Left lung (tissue), 10 donors: ENCODE results near the gene TMPRSS13. TPM values are rescaled to one million over a fixed set of nuclear protein-coding genes. Genes with fewer than 3 reads are reported as not detected.

Experiments used
- ATAC-seq: fragments of 200-7000 bp; cut with Tn5 transposase; one replicate; pipeline ENCODE4 v1.9.1; 2020; ENCODE audit warnings: moderate library complexity
- DNase-seq, 4 donors: peaks; one replicate each; pipeline ENCODE4 v3.0.0-alpha.2; 2013 to 2020
- H3K27ac ChIP-seq, 2 donors: fragments of 200-600 bp; sonication (generic) in 1 of 2; one replicate each; pipeline versions ENCODE4 v1.5.0 to v1.8.0; 2020 to 2021
- H3K27me3 ChIP-seq, 2 donors: fragments of 200-600 bp; sonication (generic) in 1 of 2; one replicate each; pipeline versions ENCODE4 v1.5.0 to v1.8.0; 2020 to 2021
- H3K36me3 ChIP-seq, 2 donors: fragments of 200-600 bp; sonication (generic) in 1 of 2; one replicate each; pipeline versions ENCODE4 v1.5.0 to v1.8.0; 2020 to 2021
- H3K4me1 ChIP-seq, 2 donors: fragments of 200-600 bp; one replicate each; pipeline ENCODE4 v1.8.0; 2021
- H3K4me3 ChIP-seq, 2 donors: fragments of 200-600 bp; sonication (generic) in 1 of 2; one replicate each; pipeline versions ENCODE4 v1.5.0 to v1.8.0; 2020 to 2021; ENCODE audit warnings: mild to moderate bottlenecking in 1 of 2
- H3K9me3 ChIP-seq, 2 donors: fragments of 200-600 bp; sonication (generic) in 1 of 2; one replicate each; pipeline versions ENCODE4 v1.5.0 to v1.8.0; 2020 to 2021
- CTCF ChIP-seq, 2 donors: fragments of 200-600 bp; sonication (generic) in 1 of 2; IDR thresholded peaks; one replicate each; pipeline versions ENCODE4 v1.5.0 to v1.8.0; 2021; ENCODE audit warnings: antibody characterized with exemption in 2 of 2
- intact Hi-C, 2 donors: fragments of 100-400 bp; cut with DNase I; formaldehyde crosslinking; loops; one replicate each; pipeline versions ENCODE4 v1.11.2 to v1.14.2; 2022
- polyA plus RNA-seq, 6 donors: library from polyadenylated mRNA; unstranded; fragments of 120-200 nt; gene quantifications; one replicate each; pipeline ENCODE4 v1.2.1, GENCODE V29; 2013; ENCODE audit not compliant: insufficient read length in 6 of 6
- total RNA-seq, 2 donors: library from RNA; stranded (reverse); fragmentation: NEBNext Ultra II Directional; extraction: Animal tissue kit (Norgen Biotek cat#: 25700); gene quantifications; one replicate each; pipeline ENCODE4 v1.2.1, GENCODE V29; 2021
- donor health status: DM: no; HTN: yes; CAD: no.
- donor health status: DM: no; HTN: no; CAD: no.

The TMPRSS13 gene
- total and polyA plus RNA-seq, 8 donors, result 4.6 to 10.7 (median 8.1) TPM

- peaks cover 0 to 5% of the 10 kb centered on the region in 2 donors for H3K27me3 ChIP-seq
- no peaks in the 10 kb centered on the region for H3K4me1 ChIP-seq
- H3K9me3 ChIP-seq, result no peaks in the 10 kb centered on the region
- TF ChIP-seq CTCF (IDR thresholded peaks at IDR 0.05), result no peak
- no peak overlapping the region for H3K4me3 ChIP-seq
- intact Hi-C loops, result no loop called here
- no peaks in the 10 kb centered on the region for H3K36me3 ChIP-seq
- no peak for ATAC-seq
- no peak for DNase-seq
- no peak overlapping the region for H3K27ac ChIP-seq
These were observed 36.6 kb downstream of the TMPRSS13 start for GRCh38 chr11:117892651-117893050.

GRCh38 chr11:117891362-117891761 lies 37.8 kb downstream of the TMPRSS13 start:
- DNase-seq, result no peak
- no peaks in the 10 kb centered on the region for H3K9me3 ChIP-seq
- no peak for TF ChIP-seq CTCF (IDR thresholded peaks at IDR 0.05)

GRCh38 chr11:117888139-117888566 lies 41.0 kb downstream of the TMPRSS13 start:
- H3K9me3 ChIP-seq, result no peaks in the 10 kb centered on the region
- intact Hi-C loops, result no loop called here
- H3K27ac ChIP-seq, result no peak overlapping the region
- no peak for TF ChIP-seq CTCF (IDR thresholded peaks at IDR 0.05)
- no peak for DNase-seq
- H3K4me3 ChIP-seq, result no peak overlapping the region
- peak; percentile 80 for ATAC-seq
- peaks cover 4 to 36% of the 10 kb centered on the region in 2 donors for H3K27me3 ChIP-seq
- peaks cover 0 to 3% of the 10 kb centered on the region in 2 donors for H3K4me1 ChIP-seq
- H3K36me3 ChIP-seq, result no peaks in the 10 kb centered on the region

More at GRCh38 chr11:117891362-117891761, 37.8 kb downstream of the TMPRSS13 start:
- Histone ChIP-seq H3K27ac (no peak overlapping the region), H3K27me3 (peaks cover 0 to 6% of the 10 kb centered on the region in 2 donors), H3K4me3 (no peak overlapping the region), H3K36me3 (no peaks in the 10 kb centered on the region), H3K4me1 (no peaks in the 10 kb centered on the region)
- ATAC-seq, result no peak
- intact Hi-C loops, result no loop called here

- Histone ChIP-seq H3K27me3 (peaks cover 7 to 42% of the 10 kb centered on the region in 2 donors), H3K9me3 (no peaks in the 10 kb centered on the region), H3K4me3 (no peak overlapping the region), H3K27ac (no peak overlapping the region), H3K36me3 (no peaks in the 10 kb centered on the region), H3K4me1 (peaks cover 0 to 3% of the 10 kb centered on the region in 2 donors)
- DNase-seq (no peak), ATAC-seq (peak; percentile 41)
- intact Hi-C loops, result no loop called here
- no peak for TF ChIP-seq CTCF (IDR thresholded peaks at IDR 0.05)
These were observed 41.6 kb downstream of the TMPRSS13 start for GRCh38 chr11:117887431-117888138.

GRCh38 chr11:117885777-117886176 lies 43.4 kb downstream of the TMPRSS13 start:
- ATAC-seq, result peak; percentile 46
- Histone ChIP-seq H3K27ac (peak overlapping the region; percentile 61 to 64), H3K27me3 (peaks cover 7 to 43% of the 10 kb centered on the region in 2 donors), H3K36me3 (no peaks in the 10 kb centered on the region), H3K4me1 (peaks cover 0 to 3% of the 10 kb centered on the region in 2 donors), H3K9me3 (no peaks in the 10 kb centered on the region), H3K4me3 (no peak overlapping the region)
- no peak for TF ChIP-seq CTCF (IDR thresholded peaks at IDR 0.05)
- DNase-seq, result peak in 2 of 4 donors; percentile 72 to 87
- intact Hi-C loops, result no loop called here
